HepG2 (cell line): ENCODE measurements around the gene KAT14. TPM values are rescaled to one million over a fixed set of nuclear protein-coding genes. Genes with fewer than 3 reads are reported as not detected.
A peak's percentile ranks its signal among the peaks of the same experiment; 100 is the strongest.

Experiments
- CBFB ChIP-seq: sonication (generic); formaldehyde crosslinking; IDR thresholded peaks from 2 replicates; pipeline ENCODE4 v1.4.0; 2020; ENCODE audit warnings: missing genetic modification reagents
- DMAP1 ChIP-seq: IDR thresholded peaks from 2 replicates; pipeline ENCODE4 v1.6.1; 2016
- NCOA5 ChIP-seq: sonication (generic); formaldehyde crosslinking; IDR thresholded peaks from 2 replicates; pipeline ENCODE4 v1.4.0; 2020; ENCODE audit warnings: missing genetic modification reagents
- RARG ChIP-seq: sonication (generic); formaldehyde crosslinking; IDR thresholded peaks from 2 replicates; pipeline ENCODE4 v1.4.0; 2020; ENCODE audit warnings: low read depth, mild to moderate bottlenecking, missing genetic modification reagents
- SALL2 ChIP-seq: sonication (generic); formaldehyde crosslinking; IDR thresholded peaks from 2 replicates; pipeline ENCODE4 v1.8.1; 2023; ENCODE audit warnings: mild to moderate bottlenecking, missing genetic modification reagents, inconsistent platforms
- STAT5B ChIP-seq: sonication (generic); formaldehyde crosslinking; IDR thresholded peaks from 2 replicates; pipeline ENCODE4 v1.4.0; 2020; ENCODE audit warnings: missing genetic modification reagents
- YY1 ChIP-seq: IDR thresholded peaks from 2 replicates; pipeline ENCODE4 v1.6.1; 2011; ENCODE audit warnings: low read length, low read depth, moderate library complexity, mild to moderate bottlenecking; ENCODE audit not compliant: insufficient read depth, insufficient replicate concordance
- ZNF225 ChIP-seq: sonication (generic); formaldehyde crosslinking; IDR thresholded peaks from 2 replicates; pipeline ENCODE4 v1.4.0; 2020; ENCODE audit warnings: mild to moderate bottlenecking, missing genetic modification reagents
- ZNF33B ChIP-seq: sonication (generic); formaldehyde crosslinking; IDR thresholded peaks from 2 replicates; pipeline ENCODE4 v1.5.1; 2020; ENCODE audit warnings: mild to moderate bottlenecking, missing genetic modification reagents
- ZNF460 ChIP-seq: sonication (generic); formaldehyde crosslinking; IDR thresholded peaks from 2 replicates; pipeline ENCODE4 v1.5.1; 2020; ENCODE audit warnings: missing genetic modification reagents, mild to moderate bottlenecking, borderline replicate concordance
- ZNF496 ChIP-seq: sonication (generic); formaldehyde crosslinking; IDR thresholded peaks from 2 replicates; pipeline ENCODE4 v1.8.1; 2023; ENCODE audit warnings: mild to moderate bottlenecking, moderate library complexity, missing genetic modification reagents; ENCODE audit not compliant: insufficient replicate concordance
- ZNF670 ChIP-seq: sonication (generic); formaldehyde crosslinking; IDR thresholded peaks from 2 replicates; pipeline ENCODE4 v1.8.0; 2022; ENCODE audit warnings: mild to moderate bottlenecking, missing genetic modification reagents, borderline replicate concordance
- ZNF7 ChIP-seq: IDR thresholded peaks from 2 replicates; pipeline ENCODE4 v1.6.1; 2016; ENCODE audit warnings: missing biosample characterization, missing genetic modification reagents
- ZNF772 ChIP-seq: sonication (generic); formaldehyde crosslinking; IDR thresholded peaks from 2 replicates; pipeline ENCODE4 v1.5.0; 2020; ENCODE audit warnings: mild to moderate bottlenecking, missing genetic modification reagents
- ZSCAN21 ChIP-seq: sonication (generic); formaldehyde crosslinking; IDR thresholded peaks from 2 replicates; pipeline ENCODE4 v1.8.0; 2022; ENCODE audit warnings: mild to moderate bottlenecking, missing genetic modification reagents, moderate library complexity, borderline replicate concordance
- ZSCAN25 ChIP-seq: sonication (generic); formaldehyde crosslinking; IDR thresholded peaks from 2 replicates; pipeline ENCODE4 v1.8.0; 2022; ENCODE audit warnings: mild to moderate bottlenecking, missing genetic modification reagents
- ZSCAN29 ChIP-seq: sonication (generic); formaldehyde crosslinking; conservative IDR thresholded peaks from 2 replicates; pipeline ENCODE4 v1.4.0; 2020; ENCODE audit warnings: mild to moderate bottlenecking, missing genetic modification reagents
- polyA plus RNA-seq, 8 experiments: library from polyadenylated mRNA; depleted of rRNA in 3 of 8; stranded (reverse) in 7 of 8; unstranded in 1 of 8; fragments of >200 nt; fragmentation: Illumina TruSeq in 4 of 8; extraction: Trizol in 4 of 8; gene quantifications; 2 replicates each; pipeline versions ENCODE4 v1.2.1 to v1.2.3, GENCODE V29; 2011 to 2016; ENCODE audit warnings: low read depth in 4 of 8, missing spikeins in 1 of 8, mixed read lengths in 1 of 8; ENCODE audit not compliant: insufficient read depth in 1 of 8
- total RNA-seq, 5 experiments: library from RNA; depleted of rRNA; stranded (reverse); fragments of >200 nt; fragmentation: Illumina TruSeq; extraction: Trizol; gene quantifications; 2 replicates each; pipeline ENCODE4 v1.2.3, GENCODE V29; 2016; ENCODE audit warnings: low read depth in 1 of 5
- TF ChIP-seq, protein P1 (sequence below): sonication (generic); formaldehyde crosslinking; IDR thresholded peaks from 2 replicates; pipeline ENCODE4 v1.4.0; 2020; ENCODE audit warnings: missing genetic modification reagents, borderline replicate concordance
- TF ChIP-seq, protein P2 (sequence below): sonication (generic); formaldehyde crosslinking; IDR thresholded peaks from 2 replicates; pipeline ENCODE4 v1.5.0; 2020; ENCODE audit warnings: missing genetic modification reagents
- TF ChIP-seq, protein P3 (sequence below): sonication (generic); formaldehyde crosslinking; conservative IDR thresholded peaks from 2 replicates; pipeline ENCODE4 v1.4.0; 2020; ENCODE audit warnings: missing genetic modification reagents
- TF ChIP-seq, protein P4 (sequence below): sonication (generic); formaldehyde crosslinking; IDR thresholded peaks from 2 replicates; pipeline ENCODE4 v1.4.0; 2020; ENCODE audit warnings: mild to moderate bottlenecking, low read depth, missing genetic modification reagents
- TF ChIP-seq, protein P5 (sequence below): sonication (generic); formaldehyde crosslinking; IDR thresholded peaks from 2 replicates; pipeline ENCODE4 v1.5.0; 2020; ENCODE audit warnings: mild to moderate bottlenecking, missing genetic modification reagents

Gene KAT14
- total and polyA plus RNA-seq, 2 of the 13 experiments (the other 11 are each of a cell fraction or from before 2014, with no cell fraction given): 5.1 to 15.1 TPM

DNA sequence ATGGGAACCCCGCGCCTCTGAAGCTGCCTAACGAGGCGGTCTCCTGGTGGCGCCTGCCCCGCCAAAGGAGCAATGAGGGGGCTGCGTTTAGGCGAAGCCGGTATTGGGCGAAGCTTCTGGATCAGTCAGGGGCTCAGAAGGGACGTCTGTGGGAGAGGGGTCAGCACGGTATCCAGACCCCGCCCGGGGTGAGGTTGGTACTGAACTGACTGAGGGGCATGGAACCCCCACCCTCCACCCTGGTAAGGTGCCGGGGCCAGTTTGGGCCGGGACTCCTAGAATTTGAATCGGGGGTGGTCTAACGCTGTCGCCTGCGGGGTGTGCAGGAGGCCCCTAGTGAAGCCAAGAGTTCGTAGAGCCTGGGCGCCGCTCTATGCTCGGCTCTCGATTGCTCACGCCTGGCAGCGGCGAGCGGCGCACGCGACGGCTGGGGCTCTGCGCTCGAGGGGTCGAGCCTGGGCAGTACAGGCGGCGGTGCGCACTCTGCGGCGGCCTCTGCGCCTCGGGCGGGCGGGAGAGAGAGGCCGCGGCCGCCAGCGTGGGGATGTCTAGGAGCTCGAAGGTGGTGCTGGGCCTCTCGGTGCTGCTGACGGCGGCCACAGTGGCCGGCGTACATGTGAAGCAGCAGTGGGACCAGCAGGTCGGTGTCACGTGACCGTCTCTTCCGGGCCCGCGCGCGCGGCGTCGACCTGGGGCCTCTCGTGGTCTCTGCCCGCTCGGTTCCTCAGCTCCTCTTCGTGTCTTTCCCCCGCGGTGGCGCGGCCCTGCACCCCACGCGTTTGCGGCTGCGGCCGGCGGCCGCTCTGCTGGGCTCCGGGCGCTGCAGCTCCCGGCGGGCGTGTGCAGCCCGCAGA, at the start of gene KAT14, which contains the start of gene PET117 (continued):
- TF ChIP-seq, protein P1, sequence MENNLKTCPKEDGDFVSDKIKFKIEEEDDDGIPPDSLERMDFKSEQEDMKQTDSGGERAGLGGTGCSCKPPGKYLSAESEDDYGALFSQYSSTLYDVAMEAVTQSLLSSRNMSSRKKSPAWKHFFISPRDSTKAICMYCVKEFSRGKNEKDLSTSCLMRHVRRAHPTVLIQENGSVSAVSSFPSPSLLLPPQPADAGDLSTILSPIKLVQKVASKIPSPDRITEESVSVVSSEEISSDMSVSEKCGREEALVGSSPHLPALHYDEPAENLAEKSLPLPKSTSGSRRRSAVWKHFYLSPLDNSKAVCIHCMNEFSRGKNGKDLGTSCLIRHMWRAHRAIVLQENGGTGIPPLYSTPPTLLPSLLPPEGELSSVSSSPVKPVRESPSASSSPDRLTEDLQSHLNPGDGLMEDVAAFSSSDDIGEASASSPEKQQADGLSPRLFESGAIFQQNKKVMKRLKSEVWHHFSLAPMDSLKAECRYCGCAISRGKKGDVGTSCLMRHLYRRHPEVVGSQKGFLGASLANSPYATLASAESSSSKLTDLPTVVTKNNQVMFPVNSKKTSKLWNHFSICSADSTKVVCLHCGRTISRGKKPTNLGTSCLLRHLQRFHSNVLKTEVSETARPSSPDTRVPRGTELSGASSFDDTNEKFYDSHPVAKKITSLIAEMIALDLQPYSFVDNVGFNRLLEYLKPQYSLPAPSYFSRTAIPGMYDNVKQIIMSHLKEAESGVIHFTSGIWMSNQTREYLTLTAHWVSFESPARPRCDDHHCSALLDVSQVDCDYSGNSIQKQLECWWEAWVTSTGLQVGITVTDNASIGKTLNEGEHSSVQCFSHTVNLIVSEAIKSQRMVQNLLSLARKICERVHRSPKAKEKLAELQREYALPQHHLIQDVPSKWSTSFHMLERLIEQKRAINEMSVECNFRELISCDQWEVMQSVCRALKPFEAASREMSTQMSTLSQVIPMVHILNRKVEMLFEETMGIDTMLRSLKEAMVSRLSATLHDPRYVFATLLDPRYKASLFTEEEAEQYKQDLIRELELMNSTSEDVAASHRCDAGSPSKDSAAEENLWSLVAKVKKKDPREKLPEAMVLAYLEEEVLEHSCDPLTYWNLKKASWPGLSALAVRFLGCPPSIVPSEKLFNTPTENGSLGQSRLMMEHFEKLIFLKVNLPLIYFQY (CRISPR knock-in tag): peak; percentile 90
- TF ChIP-seq ZNF33B (CRISPR knock-in tag) (peak; percentile 99), YY1 (peak; percentile 91), STAT5B (CRISPR knock-in tag) (0 out of 2 replicates have a peak, but pooled peaks have one; percentile 15), ZSCAN25 (CRISPR knock-in tag) (peak; percentile 90), CBFB (peak; percentile 95), ZNF460 (no peak), ZSCAN29 (CRISPR knock-in tag) (0 out of 2 replicates have a peak, but pooled peaks have one; percentile 50), SALL2 (CRISPR knock-in tag) (peak; percentile 100), RARG (CRISPR knock-in tag) (0 out of 2 replicates have a peak, but pooled peaks have one; percentile 24), ZNF7 (CRISPR knock-in tag) (0 out of 2 replicates have a peak, but pooled peaks have one; percentile 7), DMAP1 (peak; percentile 95), ZNF496 (CRISPR knock-in tag) (peak; percentile 37), ZNF772 (CRISPR knock-in tag) (peak; percentile 99), ZNF225 (CRISPR knock-in tag) (peak; percentile 99), ZSCAN21 (peak; percentile 99), NCOA5 (CRISPR knock-in tag) (peak; percentile 88; the same call in 1 of the 2 replicates), ZNF670 (CRISPR knock-in tag) (peak; percentile 82; the same call in 1 of the 2 replicates)
- TF ChIP-seq, protein P2, sequence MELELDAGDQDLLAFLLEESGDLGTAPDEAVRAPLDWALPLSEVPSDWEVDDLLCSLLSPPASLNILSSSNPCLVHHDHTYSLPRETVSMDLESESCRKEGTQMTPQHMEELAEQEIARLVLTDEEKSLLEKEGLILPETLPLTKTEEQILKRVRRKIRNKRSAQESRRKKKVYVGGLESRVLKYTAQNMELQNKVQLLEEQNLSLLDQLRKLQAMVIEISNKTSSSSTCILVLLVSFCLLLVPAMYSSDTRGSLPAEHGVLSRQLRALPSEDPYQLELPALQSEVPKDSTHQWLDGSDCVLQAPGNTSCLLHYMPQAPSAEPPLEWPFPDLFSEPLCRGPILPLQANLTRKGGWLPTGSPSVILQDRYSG (CRISPR knock-in tag): peak; percentile 99
- TF ChIP-seq, protein P3, sequence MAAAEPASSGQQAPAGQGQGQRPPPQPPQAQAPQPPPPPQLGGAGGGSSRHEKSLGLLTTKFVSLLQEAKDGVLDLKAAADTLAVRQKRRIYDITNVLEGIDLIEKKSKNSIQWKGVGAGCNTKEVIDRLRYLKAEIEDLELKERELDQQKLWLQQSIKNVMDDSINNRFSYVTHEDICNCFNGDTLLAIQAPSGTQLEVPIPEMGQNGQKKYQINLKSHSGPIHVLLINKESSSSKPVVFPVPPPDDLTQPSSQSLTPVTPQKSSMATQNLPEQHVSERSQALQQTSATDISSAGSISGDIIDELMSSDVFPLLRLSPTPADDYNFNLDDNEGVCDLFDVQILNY (CRISPR knock-in tag): peak; percentile 85
- TF ChIP-seq, protein P4, sequence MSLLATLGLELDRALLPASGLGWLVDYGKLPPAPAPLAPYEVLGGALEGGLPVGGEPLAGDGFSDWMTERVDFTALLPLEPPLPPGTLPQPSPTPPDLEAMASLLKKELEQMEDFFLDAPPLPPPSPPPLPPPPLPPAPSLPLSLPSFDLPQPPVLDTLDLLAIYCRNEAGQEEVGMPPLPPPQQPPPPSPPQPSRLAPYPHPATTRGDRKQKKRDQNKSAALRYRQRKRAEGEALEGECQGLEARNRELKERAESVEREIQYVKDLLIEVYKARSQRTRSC (CRISPR knock-in tag): peak; percentile 95
- TF ChIP-seq, protein P5, sequence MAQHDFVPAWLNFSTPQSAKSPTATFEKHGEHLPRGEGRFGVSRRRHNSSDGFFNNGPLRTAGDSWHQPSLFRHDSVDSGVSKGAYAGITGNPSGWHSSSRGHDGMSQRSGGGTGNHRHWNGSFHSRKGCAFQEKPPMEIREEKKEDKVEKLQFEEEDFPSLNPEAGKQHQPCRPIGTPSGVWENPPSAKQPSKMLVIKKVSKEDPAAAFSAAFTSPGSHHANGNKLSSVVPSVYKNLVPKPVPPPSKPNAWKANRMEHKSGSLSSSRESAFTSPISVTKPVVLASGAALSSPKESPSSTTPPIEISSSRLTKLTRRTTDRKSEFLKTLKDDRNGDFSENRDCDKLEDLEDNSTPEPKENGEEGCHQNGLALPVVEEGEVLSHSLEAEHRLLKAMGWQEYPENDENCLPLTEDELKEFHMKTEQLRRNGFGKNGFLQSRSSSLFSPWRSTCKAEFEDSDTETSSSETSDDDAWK: no peak
